Measurements from ENCODE around the gene SUPT3H.

The SUPT3H gene

GRCh38 chr6:45415788-45416518 lies 38.2 kb upstream of the SUPT3H start:
- DNase-seq (ENCODE audit: low read depth): no peak
- TF ChIP-seq, protein P1, sequence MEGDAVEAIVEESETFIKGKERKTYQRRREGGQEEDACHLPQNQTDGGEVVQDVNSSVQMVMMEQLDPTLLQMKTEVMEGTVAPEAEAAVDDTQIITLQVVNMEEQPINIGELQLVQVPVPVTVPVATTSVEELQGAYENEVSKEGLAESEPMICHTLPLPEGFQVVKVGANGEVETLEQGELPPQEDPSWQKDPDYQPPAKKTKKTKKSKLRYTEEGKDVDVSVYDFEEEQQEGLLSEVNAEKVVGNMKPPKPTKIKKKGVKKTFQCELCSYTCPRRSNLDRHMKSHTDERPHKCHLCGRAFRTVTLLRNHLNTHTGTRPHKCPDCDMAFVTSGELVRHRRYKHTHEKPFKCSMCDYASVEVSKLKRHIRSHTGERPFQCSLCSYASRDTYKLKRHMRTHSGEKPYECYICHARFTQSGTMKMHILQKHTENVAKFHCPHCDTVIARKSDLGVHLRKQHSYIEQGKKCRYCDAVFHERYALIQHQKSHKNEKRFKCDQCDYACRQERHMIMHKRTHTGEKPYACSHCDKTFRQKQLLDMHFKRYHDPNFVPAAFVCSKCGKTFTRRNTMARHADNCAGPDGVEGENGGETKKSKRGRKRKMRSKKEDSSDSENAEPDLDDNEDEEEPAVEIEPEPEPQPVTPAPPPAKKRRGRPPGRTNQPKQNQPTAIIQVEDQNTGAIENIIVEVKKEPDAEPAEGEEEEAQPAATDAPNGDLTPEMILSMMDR (IDR thresholded peaks at IDR 0.05; ENCODE audit: control insufficient read depth, extremely low read depth, insufficient read depth): no peak
- no peak overlapping the region for H3K4me3 ChIP-seq (ENCODE audit: low read depth, low read length)

GRCh38 chr6:45415315-45415714 lies 37.6 kb upstream of the SUPT3H start:
- TF ChIP-seq, protein P1 (IDR thresholded peaks at IDR 0.05; ENCODE audit: control insufficient read depth, extremely low read depth, insufficient read depth): no peak
- DNase-seq (ENCODE audit: low read depth): no peak

DNA sequence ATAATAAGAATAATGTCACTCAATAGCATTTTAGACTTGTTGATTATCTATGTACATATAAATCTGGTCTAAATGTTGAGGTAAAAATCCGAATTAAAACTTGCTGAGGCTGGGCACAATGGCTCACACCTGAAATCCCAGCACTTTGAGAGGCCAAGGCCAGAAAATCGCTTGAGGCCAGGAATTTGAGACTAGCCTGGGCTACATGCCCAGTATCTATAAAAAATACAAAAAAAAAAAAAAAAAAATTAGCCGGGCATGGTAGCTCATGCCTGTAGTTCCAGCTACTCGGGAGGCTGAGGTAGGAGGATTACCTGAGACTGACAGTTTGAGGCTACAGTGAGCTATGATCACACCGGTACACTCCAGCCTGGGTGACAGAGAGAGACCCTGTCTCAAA lies 34.2 kb upstream of the SUPT3H start:
- H3K4me3 ChIP-seq (ENCODE audit: low read depth, low read length): no peak overlapping the region
- TF ChIP-seq, protein P1 (IDR thresholded peaks at IDR 0.05; ENCODE audit: control insufficient read depth, extremely low read depth, insufficient read depth): no peak
- DNase-seq (ENCODE audit: low read depth): no peak

More at GRCh38 chr6:45415315-45415714, 37.6 kb upstream of the SUPT3H start:
- no peak overlapping the region for H3K4me3 ChIP-seq (ENCODE audit: low read depth, low read length)

DNA sequence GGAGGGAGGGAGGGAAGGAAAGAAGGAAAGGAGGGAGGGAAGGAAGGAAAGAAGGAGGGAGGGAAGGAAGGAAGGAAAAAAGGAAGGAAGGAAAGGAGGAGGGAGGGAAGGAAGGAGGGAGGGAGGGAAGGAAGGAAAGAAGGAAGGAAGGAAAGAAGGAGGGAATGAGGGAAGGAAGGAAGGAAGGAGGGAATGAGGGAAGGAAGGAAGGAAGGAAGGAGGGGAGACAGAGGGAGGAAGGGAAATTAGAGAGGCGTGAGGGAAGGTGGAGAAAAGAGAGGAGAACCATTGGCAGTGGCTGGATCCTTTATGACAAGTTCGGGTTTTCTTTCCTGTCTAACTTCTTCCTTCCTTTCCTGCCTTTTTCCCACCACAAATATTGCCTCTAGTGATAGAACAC lies 22.3 kb upstream of the SUPT3H start:
- no peak overlapping the region for H3K4me3 ChIP-seq (ENCODE audit: low read depth, low read length)
- no peak for DNase-seq (ENCODE audit: low read depth)

DNA sequence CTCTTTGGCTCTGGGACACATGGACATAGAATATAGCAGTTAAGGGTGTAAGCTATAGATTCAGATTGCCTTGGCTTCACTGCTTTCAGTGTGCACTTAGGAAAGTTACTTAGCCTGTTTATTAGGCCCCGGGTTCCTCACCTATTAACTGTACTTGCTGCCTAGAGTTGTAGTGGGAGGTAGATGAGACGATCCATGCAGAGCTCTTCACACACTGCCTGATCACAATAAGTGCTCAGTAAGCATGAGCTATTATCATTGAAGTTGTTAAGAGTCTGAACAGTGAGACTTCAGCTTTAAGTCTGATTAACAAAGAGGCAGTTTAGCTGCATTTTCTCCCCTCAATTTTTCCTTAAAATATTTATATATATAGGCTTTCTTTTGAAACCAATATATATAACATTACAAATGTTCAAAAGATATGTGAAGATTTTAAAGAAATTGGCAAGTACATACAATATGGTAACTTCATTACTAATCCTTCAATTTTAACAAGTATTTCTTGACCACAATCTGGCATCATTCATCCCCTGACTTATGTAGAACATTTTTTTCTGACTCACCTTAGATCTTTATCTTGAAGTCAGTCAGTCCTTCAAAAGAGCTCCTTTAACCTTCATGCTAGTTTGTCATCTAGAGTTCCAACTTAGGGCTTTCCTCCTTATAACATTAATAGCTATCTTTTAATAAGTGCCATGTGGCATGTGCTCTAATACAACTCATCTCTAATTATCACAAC lies 20.5 kb upstream of the SUPT3H start:
- TF ChIP-seq, protein P1 (IDR thresholded peaks at IDR 0.05; ENCODE audit: control insufficient read depth, extremely low read depth, insufficient read depth): no peak
- H3K4me3 ChIP-seq (ENCODE audit: low read depth, low read length): no peak overlapping the region
- no peak for DNase-seq (ENCODE audit: low read depth)

More for the DNA sequence above, 22.3 kb upstream of the SUPT3H start:
- TF ChIP-seq, protein P1 (IDR thresholded peaks at IDR 0.05; ENCODE audit: control insufficient read depth, extremely low read depth, insufficient read depth): no peak

DNA sequence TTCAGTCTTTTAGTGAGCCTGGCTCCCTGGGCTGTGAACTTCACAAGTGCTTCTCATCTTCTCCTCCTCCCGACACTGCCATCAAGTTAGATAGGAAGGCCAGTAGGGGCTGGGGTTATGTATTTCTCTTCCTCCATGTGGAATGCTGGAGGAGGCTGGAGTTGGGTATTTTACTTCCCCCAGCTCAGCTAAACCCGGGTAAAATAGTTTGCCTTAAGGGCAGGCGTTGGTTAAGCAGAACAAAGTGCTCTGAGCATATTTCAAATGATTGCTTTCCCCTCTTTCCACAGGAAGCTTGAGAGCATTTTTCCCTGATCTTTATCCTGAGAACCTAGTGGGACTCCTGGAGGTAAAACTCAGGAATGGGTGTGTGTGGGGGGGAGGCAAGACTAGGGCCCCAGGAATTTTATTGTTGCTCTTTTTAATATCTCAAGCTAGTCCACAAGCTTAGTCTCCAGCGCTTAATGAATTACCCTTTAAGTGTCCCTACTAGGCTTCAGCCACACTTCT lies 16.9 kb upstream of the SUPT3H start:
- no peak for DNase-seq (ENCODE audit: low read depth)
- no peak overlapping the region for H3K4me3 ChIP-seq (ENCODE audit: low read depth, low read length)
- TF ChIP-seq, protein P1 (IDR thresholded peaks at IDR 0.05; ENCODE audit: control insufficient read depth, extremely low read depth, insufficient read depth): no peak
